Measurements from ENCODE around the gene VOPP1. TPM values are rescaled to one million over a fixed set of nuclear protein-coding genes. Genes with fewer than 3 reads are reported as not detected.

Gene VOPP1
- total and polyA plus RNA-seq, 12 donors = 10.2 to 60.7 (median 35.5) TPM

DNA sequence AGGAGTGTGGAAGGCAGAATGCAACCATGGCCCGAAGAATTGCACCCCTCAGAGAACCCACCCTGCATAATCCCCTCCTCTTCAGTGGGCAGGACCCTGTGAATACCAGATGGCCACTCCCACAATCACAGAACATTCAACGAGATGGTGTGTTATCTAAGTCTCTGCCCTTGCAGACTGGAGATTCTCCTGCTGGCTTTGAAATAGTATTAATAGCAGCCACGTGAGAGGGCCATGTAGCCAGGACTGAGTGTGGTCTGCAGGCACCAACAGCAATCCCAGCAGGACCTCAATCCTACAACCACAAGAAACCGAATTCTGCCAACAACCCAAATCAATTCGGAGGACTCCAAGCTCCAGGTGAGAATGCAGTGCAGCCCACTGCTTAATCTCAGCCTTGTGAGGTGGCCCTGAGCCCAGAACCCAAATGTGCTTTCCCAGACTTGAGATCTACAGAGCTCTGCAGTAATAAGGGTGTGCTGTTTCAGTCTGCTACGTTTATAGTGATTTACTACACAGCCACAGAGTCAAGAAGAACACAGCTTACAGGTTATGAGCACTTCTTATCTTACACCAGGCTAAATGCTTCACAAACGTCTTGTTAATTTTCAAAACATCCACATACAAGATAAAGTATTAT, 72.1 kb downstream of the VOPP1 start:
- TF ChIP-seq POLR2A (IDR thresholded peaks at IDR 0.05) = no peak
- TF ChIP-seq, protein P1, sequence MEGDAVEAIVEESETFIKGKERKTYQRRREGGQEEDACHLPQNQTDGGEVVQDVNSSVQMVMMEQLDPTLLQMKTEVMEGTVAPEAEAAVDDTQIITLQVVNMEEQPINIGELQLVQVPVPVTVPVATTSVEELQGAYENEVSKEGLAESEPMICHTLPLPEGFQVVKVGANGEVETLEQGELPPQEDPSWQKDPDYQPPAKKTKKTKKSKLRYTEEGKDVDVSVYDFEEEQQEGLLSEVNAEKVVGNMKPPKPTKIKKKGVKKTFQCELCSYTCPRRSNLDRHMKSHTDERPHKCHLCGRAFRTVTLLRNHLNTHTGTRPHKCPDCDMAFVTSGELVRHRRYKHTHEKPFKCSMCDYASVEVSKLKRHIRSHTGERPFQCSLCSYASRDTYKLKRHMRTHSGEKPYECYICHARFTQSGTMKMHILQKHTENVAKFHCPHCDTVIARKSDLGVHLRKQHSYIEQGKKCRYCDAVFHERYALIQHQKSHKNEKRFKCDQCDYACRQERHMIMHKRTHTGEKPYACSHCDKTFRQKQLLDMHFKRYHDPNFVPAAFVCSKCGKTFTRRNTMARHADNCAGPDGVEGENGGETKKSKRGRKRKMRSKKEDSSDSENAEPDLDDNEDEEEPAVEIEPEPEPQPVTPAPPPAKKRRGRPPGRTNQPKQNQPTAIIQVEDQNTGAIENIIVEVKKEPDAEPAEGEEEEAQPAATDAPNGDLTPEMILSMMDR (IDR thresholded peaks at IDR 0.05) = no peak
- intact Hi-C loops (cut with DNase I) = no loop called here
- no peak overlapping the region for H3K4me3 ChIP-seq
- no peak overlapping the region for H3K27ac ChIP-seq
- 80 to 90% (median 83%) methylated on average over 5 to 7 of the region's 7 CpGs for WGBS, 4 donors
- no peaks in the 10 kb centered on the region for H3K9me3 ChIP-seq (replicated peaks in 1 of 3)
- peaks cover 0 to 5% of the 10 kb centered on the region in 2 donors for H3K36me3 ChIP-seq (replicated peaks in 1 of 2)
- H3K4me1 ChIP-seq (replicated peaks in 1 of 2) = peaks cover 0 to 7% of the 10 kb centered on the region in 2 donors
- DNase-seq = no peak
- no peaks in the 10 kb centered on the region for H3K27me3 ChIP-seq

DNA sequence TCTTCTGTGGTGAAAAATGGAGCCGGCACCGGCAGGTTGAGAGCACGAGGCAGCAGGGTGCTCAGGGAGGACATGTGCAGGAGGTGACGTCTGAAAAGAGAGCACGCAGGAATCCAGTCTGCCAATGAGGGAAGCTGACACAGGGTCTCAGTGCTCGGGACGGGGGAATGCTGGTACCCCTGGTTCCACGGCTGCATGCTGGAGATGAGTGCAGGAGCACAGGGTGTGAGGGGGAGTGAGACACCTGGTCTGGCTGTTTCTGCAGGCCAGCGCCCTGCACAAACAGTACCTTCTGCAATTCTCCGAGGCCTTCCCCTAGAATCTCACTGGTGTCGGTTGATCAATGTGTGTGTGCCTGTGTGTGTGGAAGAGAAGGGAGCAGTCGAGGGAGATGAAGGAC, 72.7 kb downstream of the VOPP1 start:
- 92 to 96% (median 95%) methylated on average over 12 of the region's 12 CpGs for WGBS, 4 donors
- intact Hi-C loops (cut with DNase I) = no loop called here
- Histone ChIP-seq H3K4me3 (no peak overlapping the region), H3K27ac (no peak overlapping the region), H3K36me3 (replicated peaks in 1 of 2) (peaks cover 0 to 5% of the 10 kb centered on the region in 2 donors), H3K27me3 (no peaks in the 10 kb centered on the region), H3K4me1 (replicated peaks in 1 of 2) (peaks cover 0 to 3% of the 10 kb centered on the region in 2 donors), H3K9me3 (replicated peaks in 1 of 3) (no peaks in the 10 kb centered on the region)
- no peak for TF ChIP-seq POLR2A (IDR thresholded peaks at IDR 0.05)
- TF ChIP-seq, protein P1 (IDR thresholded peaks at IDR 0.05) = no peak
- no peak for DNase-seq

DNA sequence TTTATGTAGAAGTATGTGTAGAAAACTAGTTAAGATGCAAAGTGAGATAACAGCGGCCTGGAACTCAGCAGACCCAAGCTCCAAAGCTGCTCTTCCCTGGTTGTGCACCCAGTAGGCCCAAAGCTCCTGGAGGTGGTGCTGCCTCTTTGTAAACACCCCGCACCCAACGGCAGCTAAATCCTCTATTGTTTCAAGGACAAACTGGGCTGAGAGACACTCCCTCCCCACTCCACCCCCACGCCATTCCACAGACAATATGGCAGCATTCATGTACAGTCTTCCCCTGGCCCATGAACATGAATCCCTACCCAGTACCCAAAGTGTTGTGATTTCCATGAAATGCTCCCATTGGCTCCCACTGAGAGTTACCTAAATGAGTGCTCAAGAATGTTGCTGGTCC, 73.5 kb downstream of the VOPP1 start:
- H3K36me3 ChIP-seq (replicated peaks in 1 of 2) = peaks cover 0 to 5% of the 10 kb centered on the region in 2 donors
- DNase-seq = no peak
- 89 to 95% (median 92%) methylated on average over 4 of the region's 4 CpGs for WGBS, 4 donors
- no peak overlapping the region for H3K27ac ChIP-seq
- TF ChIP-seq POLR2A (IDR thresholded peaks at IDR 0.05) = no peak
- TF ChIP-seq, protein P1 (IDR thresholded peaks at IDR 0.05) = no peak
- H3K9me3 ChIP-seq (replicated peaks in 1 of 3) = no peaks in the 10 kb centered on the region
- H3K27me3 ChIP-seq = no peaks in the 10 kb centered on the region
- no peaks in the 10 kb centered on the region for H3K4me1 ChIP-seq (replicated peaks in 1 of 2)
- no peak overlapping the region for H3K4me3 ChIP-seq
- intact Hi-C loops (cut with DNase I) = no loop called here

DNA sequence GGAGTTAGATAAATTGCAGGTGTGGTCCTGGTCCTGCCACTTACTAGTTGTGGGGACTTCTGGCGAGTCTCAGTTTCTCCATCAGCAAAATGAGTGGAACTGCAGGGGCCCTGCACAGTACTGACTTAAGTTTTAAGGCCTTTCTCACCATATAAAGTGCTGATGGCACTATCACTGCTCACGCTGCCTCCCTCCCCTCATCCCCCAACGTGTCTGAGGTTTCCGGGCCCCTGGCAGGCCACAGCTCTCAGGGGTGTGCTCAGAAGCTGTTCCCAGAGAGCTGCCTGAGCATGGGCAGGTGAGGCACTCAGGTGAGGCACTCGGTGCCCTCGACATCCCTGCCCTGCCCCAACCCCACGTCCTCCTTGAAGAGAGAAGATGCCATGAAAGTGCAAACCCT, 74.2 kb downstream of the VOPP1 start:
- H3K27me3 ChIP-seq = no peaks in the 10 kb centered on the region
- peaks cover 0 to 5% of the 10 kb centered on the region in 2 donors for H3K36me3 ChIP-seq (replicated peaks in 1 of 2)
- H3K4me3 ChIP-seq = no peak overlapping the region
- no peak for DNase-seq
- no peak overlapping the region for H3K27ac ChIP-seq
- intact Hi-C loops (cut with DNase I) = no loop called here
- no peaks in the 10 kb centered on the region for H3K4me1 ChIP-seq (replicated peaks in 1 of 2)
- TF ChIP-seq POLR2A (IDR thresholded peaks at IDR 0.05) = no peak
- TF ChIP-seq, protein P1 (IDR thresholded peaks at IDR 0.05) = no peak
- 83 to 93% (median 88%) methylated on average over 6 to 7 of the region's 7 CpGs for WGBS, 4 donors
- no peaks in the 10 kb centered on the region for H3K9me3 ChIP-seq (replicated peaks in 1 of 3)
